Measurements from ENCODE around the gene TAX1BP3.

Gene TAX1BP3

GRCh38 chr17:3658784-3659449 is 9.5 kb downstream of the TAX1BP3 start:
- DNase-seq (ENCODE audit: low spot score) = no peak

- no peak for DNase-seq (ENCODE audit: low spot score)
These were observed 10.2 kb downstream of the TAX1BP3 start for GRCh38 chr17:3657874-3658783.

- no peak for DNase-seq (ENCODE audit: low spot score)
These were observed 10.8 kb downstream of the TAX1BP3 start for GRCh38 chr17:3657588-3657869.

- DNase-seq (ENCODE audit: low spot score) = no peak
These were observed 11.4 kb downstream of the TAX1BP3 start for GRCh38 chr17:3656755-3657587.

- DNase-seq (ENCODE audit: low spot score) = no peak
These were observed 12.0 kb downstream of the TAX1BP3 start for GRCh38 chr17:3656353-3656752.

GRCh38 chr17:3655766-3656165 is 12.6 kb downstream of the TAX1BP3 start:
- no peak for DNase-seq (ENCODE audit: low spot score)

- peak; percentile 54 for DNase-seq (ENCODE audit: low spot score)
These were observed 20.4 kb downstream of the TAX1BP3 start for GRCh38 chr17:3647769-3648555.

- no peak for DNase-seq (ENCODE audit: low spot score)
These were observed 21.1 kb downstream of the TAX1BP3 start for GRCh38 chr17:3647251-3647650.

GRCh38 chr17:3645310-3645709 is 23.1 kb downstream of the TAX1BP3 start:
- DNase-seq (ENCODE audit: low spot score) = no peak

- DNase-seq (ENCODE audit: low spot score) = no peak
These were observed 24.5 kb downstream of the TAX1BP3 start for GRCh38 chr17:3643889-3644349.

GRCh38 chr17:3641717-3642486 is 26.5 kb downstream of the TAX1BP3 start:
- DNase-seq (ENCODE audit: low spot score) = no peak

GRCh38 chr17:3641014-3641413 is 27.4 kb downstream of the TAX1BP3 start:
- no peak for DNase-seq (ENCODE audit: low spot score)

GRCh38 chr17:3639981-3640596 is 28.3 kb downstream of the TAX1BP3 start:
- DNase-seq (ENCODE audit: low spot score) = no peak

GRCh38 chr17:3636908-3637373 is 31.4 kb downstream of the TAX1BP3 start:
- DNase-seq (ENCODE audit: low spot score) = no peak

- DNase-seq (ENCODE audit: low spot score) = peak; percentile 98
These were observed 32.0 kb downstream of the TAX1BP3 start, which contains the start of the genes CTNS and SHPK for GRCh38 chr17:3636154-3636907. Gene CTNS (plus strand): TSS chr17:3636760. CDS start chr17:3640207, 3,447 bp downstream. Gene SHPK (minus strand): TSS chr17:3636250. CDS start chr17:3636219, 31 bp downstream.

GRCh38 chr17:3635474-3636153 is 32.8 kb downstream of the TAX1BP3 start:
- no peak for DNase-seq (ENCODE audit: low spot score)

GRCh38 chr17:3632287-3632686 is 36.1 kb downstream of the TAX1BP3 start:
- DNase-seq (ENCODE audit: low spot score) = no peak

- no peak for DNase-seq (ENCODE audit: low spot score)
These were observed 37.6 kb downstream of the TAX1BP3 start for GRCh38 chr17:3630781-3631180.
